GM21381 (cell line): ENCODE results near the gene FBP2.
"Not testable (repeated sequence)": the region's sequence is repeated elsewhere in the genome, so short reads cannot be mapped to it uniquely, and the experiment has no call there.

Source experiments
- ATAC-seq: cut with Tn5 transposase; IDR thresholded peaks from one replicate; pipeline ENCODE4 v1.9.1; 2021; ENCODE audit warnings: mild to moderate bottlenecking, moderate library complexity; ENCODE audit not compliant: unreplicated experiment

FBP2 gene

DNA sequence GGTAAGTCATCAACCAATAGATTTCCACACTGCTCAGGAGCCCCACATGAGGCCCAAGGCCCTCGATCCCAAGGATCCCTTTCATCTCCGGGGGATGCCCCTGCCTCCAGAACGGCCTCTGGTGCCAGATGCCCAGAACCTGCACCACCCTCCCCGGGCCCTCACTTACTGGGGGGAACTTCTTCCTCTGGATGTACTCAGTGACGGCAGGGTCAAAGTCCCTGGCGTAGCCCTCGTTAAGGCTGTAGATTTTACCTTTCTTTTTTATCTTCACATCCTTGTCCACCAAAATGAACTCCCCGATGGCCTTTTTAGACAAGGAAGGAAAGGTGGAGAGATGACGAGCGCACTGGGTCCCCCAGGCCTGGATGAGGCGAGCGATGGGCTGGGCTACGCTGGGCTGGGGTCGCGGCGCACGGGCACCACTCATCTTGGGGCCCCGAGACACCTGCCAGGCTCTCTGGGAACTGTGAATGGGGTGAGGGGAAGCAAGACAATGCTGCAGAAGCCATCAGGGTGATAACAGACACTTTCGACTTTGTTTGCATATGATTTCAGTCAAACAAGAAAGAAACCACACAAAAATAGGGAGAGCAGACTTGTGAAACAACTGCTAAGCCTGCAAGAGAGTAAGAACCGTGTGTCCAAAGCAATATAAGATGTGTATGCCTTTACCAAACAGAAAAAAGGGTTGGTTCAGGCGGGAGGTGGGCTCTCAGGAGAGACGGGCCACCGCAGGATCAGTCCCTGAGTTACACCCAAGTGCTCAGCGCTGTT lies 13.2 kb upstream of the FBP2 start:
- no peak for ATAC-seq

GRCh38 chr9:94603259-94604160 lies 9.9 kb upstream of the FBP2 start:
- ATAC-seq = no peak

- no peak for ATAC-seq
These were observed 9.0 kb upstream of the FBP2 start for GRCh38 chr9:94602666-94603065.

- ATAC-seq = no peak
These were observed 7.1 kb upstream of the FBP2 start for GRCh38 chr9:94600715-94601114.

DNA sequence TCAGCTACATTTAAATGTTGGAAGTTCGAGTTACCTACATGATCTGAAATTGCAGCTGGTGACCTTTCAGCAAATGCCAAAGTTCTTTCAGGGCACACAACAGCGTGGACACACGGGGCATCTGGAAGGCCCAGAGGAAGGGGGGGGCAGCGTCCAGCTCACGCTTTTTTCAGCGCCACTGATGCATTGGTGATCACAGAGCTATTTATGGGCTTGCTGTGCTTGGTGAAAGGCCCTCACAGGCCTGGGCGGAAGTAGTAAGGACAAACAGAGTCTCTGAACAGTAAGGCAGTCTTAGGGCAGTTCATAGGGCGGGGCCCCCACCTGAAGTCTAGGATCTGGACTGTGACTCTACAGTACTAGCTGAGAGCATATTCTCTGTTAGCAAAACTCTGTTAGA lies 6.6 kb upstream of the FBP2 start:
- no peak for ATAC-seq

DNA sequence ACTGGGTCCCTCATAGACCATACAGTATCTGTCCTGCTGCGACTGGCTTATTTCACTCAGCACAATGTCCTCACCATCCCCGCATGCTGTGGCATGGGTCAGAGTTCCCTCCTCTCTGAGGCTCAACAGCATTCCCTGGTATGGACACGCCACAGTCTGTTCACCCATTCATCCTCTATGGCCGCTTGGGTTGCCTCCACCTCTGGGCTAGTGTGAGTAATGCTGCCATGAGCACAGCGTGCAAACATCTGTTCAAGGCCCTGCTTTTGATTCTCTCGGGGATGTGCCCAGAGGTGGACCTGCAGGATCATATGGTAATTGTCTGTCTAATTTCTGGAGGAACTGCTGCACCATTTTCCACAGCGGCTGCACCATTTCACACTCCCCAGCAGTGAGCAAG lies 5.5 kb upstream of the FBP2 start:
- no peak for ATAC-seq

GRCh38 chr9:94592683-94593082 lies 941 bp downstream of the FBP2 start:
- not testable (repeated sequence) for ATAC-seq

DNA sequence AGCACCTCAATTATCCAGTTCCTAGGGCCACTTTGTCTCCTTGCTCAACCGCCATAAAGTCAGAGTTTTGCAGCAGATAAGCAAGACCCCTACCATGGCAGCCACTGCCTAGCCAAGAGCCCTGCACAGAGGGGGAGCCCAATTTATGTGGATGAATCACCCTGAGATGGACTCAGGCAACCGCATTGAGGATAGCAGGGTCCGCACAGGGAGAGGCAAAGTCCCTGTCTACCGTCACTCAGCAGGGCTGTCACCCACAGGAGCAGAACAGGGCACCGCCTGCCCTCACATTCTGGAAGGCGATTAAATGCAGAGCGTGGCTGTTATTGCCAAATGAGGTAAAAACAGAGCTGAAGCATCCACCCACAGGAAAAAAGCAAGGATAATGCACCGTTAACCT lies 1.7 kb downstream of the FBP2 start:
- ATAC-seq = no peak

GRCh38 chr9:94591046-94591545 lies 2.5 kb downstream of the FBP2 start:
- ATAC-seq = not testable (repeated sequence)

DNA sequence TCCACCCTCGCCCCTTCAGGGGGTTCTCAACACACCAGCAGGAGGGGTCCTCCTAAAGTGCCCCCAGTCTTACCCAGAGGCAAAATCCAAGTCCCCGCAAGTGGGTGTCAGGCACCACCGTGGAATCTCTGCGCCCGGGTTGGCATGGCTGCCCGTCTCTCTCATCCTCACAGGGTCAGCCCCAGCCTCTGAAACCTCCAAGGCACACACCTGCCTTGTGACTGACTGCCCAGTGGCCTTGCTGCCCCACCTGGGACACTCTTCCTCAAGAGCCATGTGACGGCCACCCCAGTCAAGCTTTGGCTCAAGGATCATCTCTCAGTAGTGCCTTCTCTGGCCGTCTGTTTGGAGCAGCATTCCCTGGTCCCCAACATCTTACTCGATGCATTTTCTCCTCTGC lies 4.9 kb downstream of the FBP2 start:
- no peak for ATAC-seq

DNA sequence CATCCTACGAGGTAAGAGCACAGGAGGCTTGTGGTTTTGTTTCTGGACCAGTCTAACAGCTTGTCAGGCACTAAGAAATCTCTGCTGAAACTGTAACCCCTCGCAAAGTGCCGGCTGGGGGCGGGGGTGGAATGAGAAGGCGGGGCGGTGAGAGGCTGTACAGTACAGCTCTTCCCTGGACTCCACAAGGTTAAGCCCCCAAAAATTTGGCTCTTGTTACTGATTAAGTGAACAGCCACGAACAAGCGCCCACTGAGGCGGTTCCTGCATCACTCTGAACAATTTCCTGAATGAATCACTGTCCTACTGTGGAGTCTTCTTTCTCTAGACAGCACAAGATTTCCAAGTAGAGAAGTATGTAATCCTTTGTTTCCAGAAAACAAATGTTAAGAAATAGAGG lies 6.8 kb downstream of the FBP2 start:
- no peak for ATAC-seq

DNA sequence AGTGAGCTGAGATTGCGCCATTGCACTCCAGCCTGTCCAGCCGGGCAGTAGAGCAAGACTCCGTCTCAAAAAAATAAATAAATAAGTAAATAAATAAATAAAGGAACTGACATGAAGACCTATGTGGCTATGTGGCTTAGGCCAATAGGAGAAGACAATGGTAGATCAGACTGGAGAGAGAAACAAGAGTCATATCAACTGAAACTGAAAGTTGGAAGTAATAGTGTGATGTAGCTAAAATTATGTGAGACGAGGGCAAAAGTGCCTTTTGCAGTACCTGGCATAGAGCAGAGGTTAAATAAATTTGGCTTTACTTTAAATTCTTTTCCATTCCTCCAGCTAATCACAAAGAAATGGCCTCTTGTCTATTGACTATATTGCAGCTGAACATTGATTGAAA lies 7.3 kb downstream of the FBP2 start:
- ATAC-seq = no peak

DNA sequence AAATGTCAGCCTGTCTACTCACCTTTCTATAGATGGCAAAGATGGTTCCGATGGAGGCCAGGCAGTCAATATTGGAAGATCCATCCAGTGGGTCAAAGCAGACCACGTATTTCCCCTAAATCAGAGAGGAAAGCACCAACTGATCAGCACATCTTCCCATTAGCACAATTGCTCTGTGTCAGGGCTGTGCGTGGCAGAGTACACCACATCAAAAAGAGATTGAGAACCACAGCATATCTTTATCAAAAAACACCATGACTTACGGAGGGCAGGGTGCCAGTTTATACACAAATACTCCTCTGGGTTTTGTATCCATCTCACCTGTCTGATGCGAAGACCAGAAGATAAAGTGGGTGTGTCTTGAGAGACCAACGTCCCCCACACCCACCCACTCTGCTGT lies 9.1 kb downstream of the FBP2 start:
- ATAC-seq = no peak

GRCh38 chr9:94581728-94582127 lies 11.9 kb downstream of the FBP2 start:
- no peak for ATAC-seq

DNA sequence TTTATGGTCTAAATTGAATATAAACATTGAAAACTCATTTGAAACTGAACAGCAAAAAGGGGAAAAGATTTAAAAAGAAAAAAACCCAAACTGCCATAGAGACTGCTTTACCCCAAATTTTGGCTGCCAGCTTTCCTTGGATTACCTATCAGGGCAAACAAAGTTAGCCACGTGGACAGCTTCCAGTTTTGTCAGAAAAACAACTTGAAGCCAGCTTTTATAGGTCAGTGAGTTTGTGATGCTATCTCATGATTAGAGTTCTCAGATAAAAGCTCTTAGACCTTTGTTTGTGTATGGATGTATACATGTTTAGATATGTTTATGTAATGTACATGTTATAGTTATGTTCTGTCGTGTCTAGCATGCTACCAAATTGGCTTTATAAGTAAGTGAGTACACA lies 16.1 kb downstream of the FBP2 start:
- ATAC-seq = no peak

- no peak for ATAC-seq
These were observed 16.6 kb downstream of the FBP2 start for GRCh38 chr9:94577036-94577435.

GRCh38 chr9:94576131-94576530 lies 17.5 kb downstream of the FBP2 start:
- no peak for ATAC-seq

DNA sequence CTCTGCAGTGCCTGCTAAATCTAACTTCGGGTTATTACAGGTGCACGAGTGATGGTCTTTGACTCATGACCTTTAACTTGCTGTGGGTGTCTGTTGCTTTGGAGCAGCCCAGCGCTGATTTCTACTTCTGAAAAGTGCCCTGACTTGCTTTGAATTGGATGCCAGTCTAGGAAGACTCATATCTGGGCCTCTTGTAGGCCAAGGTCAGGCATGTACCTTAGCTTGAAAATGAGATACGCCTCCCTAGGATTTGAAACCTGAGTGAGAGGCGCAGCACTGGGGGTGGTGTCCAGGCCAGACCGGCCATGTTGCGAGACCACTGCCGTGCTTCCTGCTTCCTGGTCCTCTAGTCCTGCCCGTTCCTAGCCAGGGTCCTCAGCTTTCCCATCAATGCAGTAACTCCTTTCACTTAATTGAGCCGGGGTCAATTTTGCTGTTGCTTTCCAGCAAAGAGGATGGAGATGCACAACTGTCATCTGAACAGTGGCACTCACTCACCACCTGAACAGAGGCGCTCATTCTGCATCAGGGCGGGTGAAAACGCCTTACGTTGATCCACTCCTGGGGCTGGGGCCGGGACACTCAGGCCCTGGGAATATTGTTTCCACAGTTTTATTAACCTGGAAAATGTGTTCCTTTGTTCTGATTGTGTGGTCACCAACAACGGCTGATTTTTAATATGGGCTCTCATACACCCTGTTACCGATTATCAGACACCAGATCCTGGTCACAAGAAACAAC lies 24.5 kb downstream of the FBP2 start:
- ATAC-seq = no peak

GRCh38 chr9:94568250-94568889 lies 25.3 kb downstream of the FBP2 start:
- ATAC-seq = no peak

DNA sequence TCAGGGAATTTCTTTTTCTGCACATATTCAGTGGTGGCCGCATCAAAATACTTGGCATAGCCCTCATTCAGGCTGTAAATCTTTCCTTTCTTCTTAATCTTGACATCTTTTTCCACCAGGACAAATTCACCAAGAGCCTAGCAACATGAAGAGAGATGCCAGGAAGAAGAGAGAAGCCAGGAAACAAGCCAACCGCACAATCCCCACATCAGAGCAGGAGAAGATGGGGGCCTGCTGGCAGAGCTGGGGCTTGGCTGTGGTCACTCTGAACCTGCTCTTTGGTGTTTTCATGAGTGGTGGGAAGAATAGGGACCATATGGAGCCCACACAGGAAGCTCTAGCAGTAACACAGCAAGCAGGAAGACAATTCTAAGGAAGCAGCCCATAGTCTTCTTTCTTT lies 26.4 kb downstream of the FBP2 start:
- no peak for ATAC-seq

DNA sequence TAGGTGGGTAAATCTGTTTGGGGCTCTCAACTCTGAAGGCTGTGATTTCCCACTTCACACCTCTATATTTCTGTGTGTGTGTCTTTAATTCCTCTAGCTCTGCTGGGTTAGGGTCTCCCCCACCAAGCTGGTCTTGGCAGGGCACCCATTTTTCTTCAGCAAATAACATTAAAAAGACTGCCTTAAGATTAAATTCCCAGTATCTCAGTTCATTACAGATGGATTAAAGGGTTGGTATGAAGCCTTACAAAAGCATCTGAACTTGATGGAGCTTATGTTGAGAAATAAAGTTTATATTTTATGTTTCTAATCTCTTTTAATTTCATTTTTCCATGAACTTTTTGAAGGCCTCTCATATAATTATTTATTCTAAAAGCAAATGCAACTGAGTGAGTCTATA lies 27.1 kb downstream of the FBP2 start:
- ATAC-seq = no peak
